Endothelial cell of umbilical vein (primary cell): ENCODE results near the gene RNF5.

Experiments used
- EZH2 ChIP-seq: IDR thresholded peaks from 2 replicates; pipeline ENCODE4 v1.6.1; 2012; ENCODE audit warnings: borderline replicate concordance, low read depth, mild to moderate bottlenecking, moderate library complexity, low read length, inconsistent platforms; ENCODE audit not compliant: severe bottlenecking
- FOS ChIP-seq: IDR thresholded peaks from 2 replicates; pipeline ENCODE4 v1.6.1; 2011; ENCODE audit warnings: mild to moderate bottlenecking, low read length, moderate library complexity, borderline replicate concordance; ENCODE audit not compliant: insufficient read depth
- GATA2 ChIP-seq: IDR thresholded peaks from 2 replicates; pipeline ENCODE4 v1.7.0; 2011; ENCODE audit warnings: low read depth, mild to moderate bottlenecking, moderate library complexity, mixed read lengths, low read length; ENCODE audit not compliant: insufficient read length, insufficient read depth
- JUN ChIP-seq: IDR thresholded peaks from 2 replicates; pipeline ENCODE4 v1.6.1; 2011; ENCODE audit warnings: borderline replicate concordance, low read depth; ENCODE audit not compliant: insufficient read length, insufficient read depth
- MAX ChIP-seq: IDR thresholded peaks from 2 replicates; pipeline ENCODE4 v1.6.1; 2011; ENCODE audit not compliant: insufficient read depth, insufficient read length
- MYC ChIP-seq: IDR thresholded peaks from one replicate; pipeline ENCODE4 v1.6.1; 2011; ENCODE audit warnings: mild to moderate bottlenecking, low read depth, low read length
- POLR2A ChIP-seq: IDR thresholded peaks from 2 replicates; pipeline ENCODE4 v1.6.1; 2012; ENCODE audit warnings: low read depth, mild to moderate bottlenecking, control low read depth, low read length
- POLR2AphosphoS5 ChIP-seq: IDR thresholded peaks from 2 replicates; pipeline ENCODE4 v1.6.1; 2012; ENCODE audit warnings: low read depth, mild to moderate bottlenecking, control low read depth, low read length, moderate library complexity; ENCODE audit not compliant: insufficient read depth
- TF ChIP-seq, protein P1 (sequence below), 2 donors: IDR thresholded peaks; 1 replicate in 1 of 2; 2 replicates in 1 of 2; pipeline ENCODE4 v1.5.1; 2011; ENCODE audit warnings: low read length in 2 of 2, mild to moderate bottlenecking in 2 of 2, moderate library complexity in 2 of 2, control low read depth in 1 of 2, inconsistent platforms in 1 of 2, low read depth in 1 of 2; ENCODE audit not compliant: insufficient read depth in 1 of 2; ENCODE audit errors: extremely low read depth in 1 of 2

GRCh38 chr6:32191696-32192607 lies 13.7 kb downstream of the RNF5 start:
- no peak for TF ChIP-seq POLR2AphosphoS5
- TF ChIP-seq FOS: no peak
- no peak for TF ChIP-seq POLR2A
- TF ChIP-seq, protein P1, sequence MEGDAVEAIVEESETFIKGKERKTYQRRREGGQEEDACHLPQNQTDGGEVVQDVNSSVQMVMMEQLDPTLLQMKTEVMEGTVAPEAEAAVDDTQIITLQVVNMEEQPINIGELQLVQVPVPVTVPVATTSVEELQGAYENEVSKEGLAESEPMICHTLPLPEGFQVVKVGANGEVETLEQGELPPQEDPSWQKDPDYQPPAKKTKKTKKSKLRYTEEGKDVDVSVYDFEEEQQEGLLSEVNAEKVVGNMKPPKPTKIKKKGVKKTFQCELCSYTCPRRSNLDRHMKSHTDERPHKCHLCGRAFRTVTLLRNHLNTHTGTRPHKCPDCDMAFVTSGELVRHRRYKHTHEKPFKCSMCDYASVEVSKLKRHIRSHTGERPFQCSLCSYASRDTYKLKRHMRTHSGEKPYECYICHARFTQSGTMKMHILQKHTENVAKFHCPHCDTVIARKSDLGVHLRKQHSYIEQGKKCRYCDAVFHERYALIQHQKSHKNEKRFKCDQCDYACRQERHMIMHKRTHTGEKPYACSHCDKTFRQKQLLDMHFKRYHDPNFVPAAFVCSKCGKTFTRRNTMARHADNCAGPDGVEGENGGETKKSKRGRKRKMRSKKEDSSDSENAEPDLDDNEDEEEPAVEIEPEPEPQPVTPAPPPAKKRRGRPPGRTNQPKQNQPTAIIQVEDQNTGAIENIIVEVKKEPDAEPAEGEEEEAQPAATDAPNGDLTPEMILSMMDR (IDR thresholded peaks at IDR 0.05; ENCODE audit: extremely low read depth in 1 of 2, insufficient read depth in 1 of 2, low read depth in 1 of 2, low read length in 2 of 2): no peak
- TF ChIP-seq EZH2: no peak
- TF ChIP-seq JUN: no peak
- TF ChIP-seq MAX: no peak
- no peak for TF ChIP-seq GATA2
- no peak for TF ChIP-seq MYC
